SU-DHL-6 (cell line): ENCODE results near the gene FHIP1B.

ENCODE experiments used
- EZH2phosphoT487 ChIP-seq: fragments of 200-600 bp; sonication (generic), shearing (Covaris generic); conservative IDR thresholded peaks from 2 replicates; pipeline ENCODE4 v1.6.1; 2018; ENCODE audit warnings: mild to moderate bottlenecking, antibody characterized with exemption, low read length, moderate library complexity, mixed read lengths
- TF ChIP-seq, protein P1 (sequence below): fragments of 200-600 bp; sonication (generic); IDR thresholded peaks from one replicate; pipeline ENCODE4 v1.5.1; 2017; ENCODE audit warnings: antibody characterized with exemption, mild to moderate bottlenecking, low read length, moderate library complexity; ENCODE audit not compliant: insufficient read depth, poor library complexity, severe bottlenecking

DNA sequence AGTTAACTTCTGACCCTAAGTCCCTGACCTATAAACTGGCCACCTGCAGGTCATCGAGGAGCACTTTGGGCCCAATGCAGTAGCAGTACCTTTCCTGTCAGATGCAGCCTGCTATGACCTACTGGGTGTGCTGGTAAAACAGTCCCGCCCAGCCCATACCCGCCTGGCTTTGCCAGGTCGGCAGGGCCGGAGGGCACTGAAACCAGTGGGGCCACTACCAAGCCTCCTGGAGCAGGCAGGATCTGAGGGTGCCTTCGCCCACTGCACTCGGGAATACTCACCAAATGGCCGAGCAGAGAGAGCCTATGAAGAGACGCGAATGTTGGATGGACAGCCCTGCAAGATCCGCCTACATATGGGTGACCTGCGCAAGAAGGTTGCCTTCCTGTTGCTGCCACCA lies 24.6 kb downstream of the FHIP1B start:
- TF ChIP-seq, protein P1, sequence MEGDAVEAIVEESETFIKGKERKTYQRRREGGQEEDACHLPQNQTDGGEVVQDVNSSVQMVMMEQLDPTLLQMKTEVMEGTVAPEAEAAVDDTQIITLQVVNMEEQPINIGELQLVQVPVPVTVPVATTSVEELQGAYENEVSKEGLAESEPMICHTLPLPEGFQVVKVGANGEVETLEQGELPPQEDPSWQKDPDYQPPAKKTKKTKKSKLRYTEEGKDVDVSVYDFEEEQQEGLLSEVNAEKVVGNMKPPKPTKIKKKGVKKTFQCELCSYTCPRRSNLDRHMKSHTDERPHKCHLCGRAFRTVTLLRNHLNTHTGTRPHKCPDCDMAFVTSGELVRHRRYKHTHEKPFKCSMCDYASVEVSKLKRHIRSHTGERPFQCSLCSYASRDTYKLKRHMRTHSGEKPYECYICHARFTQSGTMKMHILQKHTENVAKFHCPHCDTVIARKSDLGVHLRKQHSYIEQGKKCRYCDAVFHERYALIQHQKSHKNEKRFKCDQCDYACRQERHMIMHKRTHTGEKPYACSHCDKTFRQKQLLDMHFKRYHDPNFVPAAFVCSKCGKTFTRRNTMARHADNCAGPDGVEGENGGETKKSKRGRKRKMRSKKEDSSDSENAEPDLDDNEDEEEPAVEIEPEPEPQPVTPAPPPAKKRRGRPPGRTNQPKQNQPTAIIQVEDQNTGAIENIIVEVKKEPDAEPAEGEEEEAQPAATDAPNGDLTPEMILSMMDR: no peak
- no peak for TF ChIP-seq EZH2phosphoT487
